Stimulated activated CD4-positive, alpha-beta T cell treated with anti-CD3 and anti-CD28 coated beads, TNF-alpha, amount 100 ng/mL, for 48 hours (primary cell): ENCODE measurements around the gene LSM3.
A peak's percentile ranks its signal among the peaks of the same experiment; 100 is the strongest.

Experiments used
- DNase-seq, 3 donors: peaks; one replicate each; pipeline ENCODE4 v3.0.0-alpha.2; 2020; ENCODE audit warnings: low read depth in 3 of 3

Gene LSM3

DNA sequence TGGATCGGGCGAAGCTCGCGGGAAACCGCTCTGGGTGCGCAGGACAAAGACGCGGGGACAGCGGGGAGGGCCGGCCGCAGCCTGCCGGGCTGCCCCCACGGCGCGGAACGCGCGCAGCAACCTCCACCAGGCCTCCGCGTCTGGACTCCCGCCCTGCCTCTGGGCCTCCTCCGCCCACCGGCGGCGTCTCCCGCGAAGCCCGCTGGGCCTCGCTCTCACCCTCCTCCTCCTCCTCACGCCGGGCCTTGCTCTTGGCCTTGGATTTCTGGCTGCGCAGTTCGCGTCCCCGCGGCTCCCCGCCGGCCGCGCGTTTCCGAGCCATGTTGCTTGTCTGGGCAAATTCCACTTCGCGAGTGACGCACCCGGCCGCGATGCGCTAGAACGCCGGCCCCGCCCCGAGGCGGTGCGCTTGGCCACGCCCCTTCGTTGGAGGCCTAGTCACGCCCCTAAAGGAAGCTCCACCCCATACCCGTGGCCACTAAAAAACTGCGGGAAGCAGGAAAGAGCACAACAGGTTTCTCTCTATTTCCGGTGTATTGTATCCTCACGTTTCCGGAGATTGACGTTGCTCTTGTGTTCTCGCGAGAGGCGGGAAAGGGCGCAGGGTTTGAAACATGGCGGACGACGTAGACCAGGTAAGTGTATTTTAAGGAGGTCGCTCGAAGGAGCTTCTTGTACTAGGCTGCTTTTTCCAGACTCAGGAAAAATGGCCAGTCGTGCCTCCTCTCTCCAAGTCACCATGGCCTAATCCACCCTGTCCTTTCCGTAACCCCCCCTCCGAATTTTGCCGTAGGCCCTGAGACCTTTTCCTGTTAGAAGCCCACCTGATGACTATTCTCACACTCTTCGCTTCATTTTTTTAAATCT, at the start of gene LSM3, which contains the start of gene XPC:
TSS of gene LSM3 (plus strand) at position 571 of the 867 bp plus-strand sequence. CDS start at position 615, 44 bp downstream.
TSS of gene XPC (minus strand) at position 355 of the 867 bp plus-strand sequence. CDS start at position 322, 33 bp downstream.
- DNase-seq: peak; percentile 89 to 94 (median 93)

DNA sequence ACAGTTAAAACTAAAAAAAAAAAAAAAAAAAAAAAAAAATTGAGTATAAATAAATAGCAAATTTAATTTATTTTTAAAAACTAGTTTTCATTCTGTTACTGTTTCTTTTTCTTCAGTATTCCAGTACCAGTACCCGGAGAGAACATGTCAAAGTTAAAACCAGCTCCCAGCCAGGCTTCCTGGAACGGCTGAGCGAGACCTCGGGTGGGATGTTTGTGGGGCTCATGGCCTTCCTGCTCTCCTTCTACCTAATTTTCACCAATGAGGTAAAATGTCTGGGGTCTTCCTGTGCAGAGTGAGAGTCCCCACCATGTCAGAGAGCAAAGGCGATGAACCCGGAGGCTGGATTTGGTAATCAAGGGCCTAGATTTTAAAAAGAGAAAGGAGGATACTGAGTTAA, 49.3 kb upstream of the LSM3 start:
- DNase-seq: no peak

DNA sequence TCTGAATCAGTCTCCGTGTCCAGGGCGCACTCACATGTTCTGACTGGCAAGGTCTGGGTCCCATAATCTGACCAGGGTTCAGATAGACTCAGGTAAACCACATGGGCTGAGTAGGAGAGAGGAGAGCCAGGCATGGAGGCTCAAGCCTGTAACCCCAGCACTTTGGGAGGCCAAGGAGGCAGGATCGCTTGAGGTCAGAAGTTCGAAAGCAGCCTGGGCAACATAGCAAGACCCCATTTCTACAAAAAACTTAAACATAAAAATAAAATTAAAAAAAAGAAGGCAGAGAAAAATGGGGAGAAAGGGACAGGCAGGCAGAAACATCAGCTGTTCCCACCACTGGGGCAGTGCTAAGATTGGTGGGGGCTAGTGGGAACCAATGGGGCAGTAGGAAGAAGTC, 48.4 kb upstream of the LSM3 start:
- no peak for DNase-seq

DNA sequence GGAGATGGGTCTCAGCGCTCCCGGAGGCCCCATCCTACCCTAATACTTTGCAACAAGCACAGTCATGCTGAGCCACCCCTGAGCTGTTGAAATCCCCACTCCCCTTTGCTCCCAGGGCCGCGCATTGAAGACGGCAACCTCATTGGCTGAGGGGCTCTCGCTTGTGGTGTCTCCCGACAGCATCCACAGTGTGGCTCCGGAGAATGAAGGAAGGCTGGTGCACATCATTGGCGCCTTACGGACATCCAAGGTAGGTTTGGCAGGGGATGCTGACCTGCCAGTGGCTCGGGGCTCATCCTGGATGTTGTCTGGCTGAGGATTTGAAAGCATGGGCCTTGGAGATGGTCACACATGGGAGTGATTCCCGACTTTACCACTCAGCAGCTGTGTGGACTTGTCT, 47.9 kb upstream of the LSM3 start:
- no peak for DNase-seq

DNA sequence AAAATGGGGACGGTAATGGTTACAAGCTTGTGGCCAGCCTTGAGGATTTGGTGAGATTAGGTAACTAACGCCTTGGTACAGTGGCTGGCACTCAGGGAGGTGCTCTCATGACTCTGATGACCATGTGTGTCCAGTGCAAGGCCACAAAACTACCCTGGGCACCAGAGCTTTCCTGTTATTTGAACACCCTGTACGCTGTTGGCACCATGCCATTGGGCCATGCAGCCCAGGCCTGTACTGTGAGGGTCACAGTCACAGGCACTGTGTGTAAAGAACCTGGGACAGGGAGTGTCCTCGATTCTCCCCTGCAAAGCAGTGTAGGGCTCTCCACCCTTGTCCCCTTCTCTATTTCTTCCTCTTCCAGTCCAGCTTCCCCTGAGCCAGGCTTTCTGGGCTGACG, 47.5 kb upstream of the LSM3 start:
- no peak for DNase-seq

DNA sequence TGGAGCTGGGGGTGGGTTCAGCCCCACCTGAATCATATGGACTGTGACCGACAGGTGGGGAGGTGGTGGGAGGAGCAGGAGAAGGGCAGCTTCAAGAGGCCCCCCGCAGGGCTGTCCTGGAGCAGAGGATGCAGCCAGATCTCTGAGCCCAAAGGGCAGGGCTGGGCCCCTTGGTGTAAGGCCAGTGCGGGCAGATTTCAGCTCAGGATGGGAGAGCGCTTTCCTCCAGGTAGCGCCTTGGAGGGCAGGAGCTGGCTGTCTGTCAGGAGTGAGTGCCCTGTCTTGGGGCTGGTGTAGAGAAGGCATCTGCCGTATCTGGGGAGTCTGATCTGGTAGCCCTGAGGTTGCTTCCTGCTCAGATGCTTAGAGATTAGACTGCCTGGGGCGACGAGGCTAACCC, 46.5 kb upstream of the LSM3 start:
- DNase-seq: no peak

DNA sequence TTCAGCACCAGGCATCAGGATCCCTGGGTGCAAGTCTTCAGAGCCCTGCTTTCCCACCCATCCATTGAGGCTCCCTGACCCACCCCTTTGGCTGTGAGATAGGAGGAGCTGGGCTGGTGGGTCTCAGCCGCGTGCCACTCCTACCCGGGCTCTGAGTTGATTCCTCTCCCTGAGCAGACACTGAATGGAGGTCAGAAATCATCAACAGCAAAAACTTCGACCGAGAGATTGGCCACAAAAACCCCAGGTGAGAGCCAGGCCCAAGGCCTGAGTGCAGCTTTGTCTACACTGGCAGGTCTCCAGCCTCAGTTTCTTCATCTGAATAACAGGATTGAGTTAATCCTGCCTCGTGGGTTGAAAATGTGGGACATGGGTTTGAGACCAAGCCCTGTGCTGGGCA, 45.9 kb upstream of the LSM3 start:
- DNase-seq: no peak

DNA sequence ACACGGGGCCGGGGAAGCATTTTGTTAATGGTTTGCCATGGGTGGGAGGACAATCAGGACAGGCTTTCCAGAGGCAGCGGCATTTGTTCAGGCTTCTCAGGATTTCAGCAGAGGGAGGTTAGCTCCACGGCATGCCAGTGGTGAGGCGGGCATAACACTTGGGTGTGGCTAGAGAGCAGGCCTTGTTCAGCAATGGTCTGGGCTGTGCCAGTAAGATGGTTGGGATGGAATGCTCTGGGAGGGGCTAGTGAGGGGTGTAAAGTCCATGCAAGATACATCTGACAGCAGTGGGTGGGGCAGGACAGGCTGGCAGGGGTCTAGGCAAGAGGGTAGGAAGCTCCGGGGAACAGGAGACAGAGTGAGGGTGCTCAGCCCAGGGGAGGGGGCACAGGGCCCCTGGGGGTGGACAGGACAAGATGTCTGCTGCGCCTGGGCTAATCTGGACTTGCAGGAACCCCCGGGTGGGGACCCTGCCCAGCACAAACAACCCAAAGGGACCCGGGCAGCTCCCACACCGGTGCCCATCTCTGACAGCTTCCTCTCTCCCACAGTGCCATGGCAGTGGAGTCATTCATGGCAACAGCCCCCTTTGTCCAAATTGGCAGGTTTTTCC, 45.3 kb upstream of the LSM3 start:
- DNase-seq: no peak

DNA sequence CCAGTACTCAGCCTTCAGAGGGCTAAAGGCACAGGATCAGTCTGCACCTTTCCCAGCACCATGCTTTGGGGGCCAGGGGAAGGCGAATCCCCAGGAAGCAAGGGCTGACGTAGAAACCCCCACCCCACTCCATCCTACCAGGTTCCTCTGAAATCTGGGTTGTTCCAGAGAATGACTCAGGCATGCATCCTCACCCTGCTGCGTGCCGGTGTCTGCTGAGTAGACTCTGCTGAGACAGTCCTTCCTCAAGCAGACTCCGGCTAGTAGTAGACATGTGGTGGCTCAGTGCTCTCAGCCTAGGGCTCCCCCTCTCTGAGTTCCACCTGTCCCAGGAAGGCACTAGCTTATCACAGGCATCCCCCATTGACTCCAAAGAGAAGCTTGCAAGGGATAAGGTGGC, 44.7 kb upstream of the LSM3 start:
- DNase-seq: no peak

DNA sequence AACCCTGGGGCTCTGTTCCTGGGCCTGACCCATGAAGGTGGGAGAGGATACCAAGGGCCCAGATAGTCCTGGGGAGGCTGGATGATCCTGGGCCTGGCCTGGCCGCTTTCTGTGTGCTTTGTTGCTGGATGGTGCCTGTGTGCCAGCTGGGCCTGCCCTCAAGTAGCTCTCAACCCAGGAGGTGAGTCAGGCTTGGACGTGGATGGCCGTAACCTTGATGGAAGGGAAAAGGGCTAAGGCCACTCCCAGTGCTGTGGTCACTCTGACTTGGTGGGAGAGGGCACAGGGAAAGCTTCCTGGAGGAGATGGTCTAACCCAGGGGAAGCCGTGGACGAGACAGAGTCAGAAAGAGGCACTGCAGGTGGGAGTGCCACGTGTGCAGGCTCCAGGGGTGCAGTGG, 44.3 kb upstream of the LSM3 start:
- DNase-seq: no peak

DNA sequence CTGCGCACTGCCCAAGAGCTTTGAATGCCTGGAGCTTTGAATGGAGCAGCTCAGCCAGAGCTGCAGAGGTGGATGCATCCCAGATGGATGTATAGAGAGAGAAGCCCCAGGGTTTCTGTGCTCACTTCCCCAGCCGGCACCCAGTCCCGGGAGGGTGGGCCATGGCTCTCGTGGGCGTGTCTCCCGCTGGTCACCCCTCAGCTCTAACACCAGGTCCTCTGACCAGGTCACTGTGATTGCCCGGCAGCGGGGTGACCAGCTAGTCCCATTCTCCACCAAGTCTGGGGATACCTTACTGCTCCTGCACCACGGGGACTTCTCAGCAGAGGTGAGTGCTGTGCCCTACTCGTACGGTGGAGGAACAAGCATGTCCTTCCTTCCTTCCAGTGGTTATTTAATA, 43.0 kb upstream of the LSM3 start:
- no peak for DNase-seq

DNA sequence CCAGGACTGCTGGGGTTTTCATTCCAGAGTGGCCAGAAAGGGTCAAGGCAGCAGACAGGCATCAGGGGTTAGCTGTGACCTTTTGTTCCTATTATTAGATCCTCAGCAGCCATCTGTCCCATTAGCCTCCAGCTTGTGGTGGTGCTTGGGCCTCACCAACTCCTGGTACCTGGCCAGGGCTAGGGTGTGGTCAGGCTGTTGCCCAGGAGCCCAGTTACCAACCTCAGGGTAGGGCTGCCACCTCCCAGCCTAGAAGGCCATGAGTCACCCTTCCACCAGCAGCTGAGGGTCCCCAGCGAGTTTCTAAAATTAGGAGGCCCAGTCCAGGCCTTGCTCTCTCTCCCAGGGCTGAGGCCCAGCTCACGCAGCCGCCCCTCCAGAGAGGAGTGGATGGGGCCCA, 41.6 kb upstream of the LSM3 start:
- no peak for DNase-seq

DNA sequence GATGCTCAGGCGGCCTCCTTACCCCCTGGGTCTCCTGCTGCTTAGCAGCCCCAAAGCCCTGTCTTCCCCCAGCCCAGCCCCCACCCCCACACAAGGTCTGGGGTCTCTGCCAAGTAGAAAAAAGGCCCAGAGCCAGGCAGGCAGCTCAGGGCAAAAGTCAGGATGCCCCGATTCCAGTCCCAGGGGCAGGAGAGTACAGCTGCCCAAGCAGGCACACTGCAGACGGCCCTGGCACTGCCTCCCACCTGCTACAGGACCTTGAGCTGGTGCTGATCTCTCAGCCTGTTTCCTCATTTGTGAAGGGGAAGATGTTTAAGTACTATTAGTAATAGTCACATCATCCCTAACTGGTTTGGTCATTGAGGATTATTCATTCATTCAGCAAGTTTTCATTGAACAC, 41.2 kb upstream of the LSM3 start:
- no peak for DNase-seq

DNA sequence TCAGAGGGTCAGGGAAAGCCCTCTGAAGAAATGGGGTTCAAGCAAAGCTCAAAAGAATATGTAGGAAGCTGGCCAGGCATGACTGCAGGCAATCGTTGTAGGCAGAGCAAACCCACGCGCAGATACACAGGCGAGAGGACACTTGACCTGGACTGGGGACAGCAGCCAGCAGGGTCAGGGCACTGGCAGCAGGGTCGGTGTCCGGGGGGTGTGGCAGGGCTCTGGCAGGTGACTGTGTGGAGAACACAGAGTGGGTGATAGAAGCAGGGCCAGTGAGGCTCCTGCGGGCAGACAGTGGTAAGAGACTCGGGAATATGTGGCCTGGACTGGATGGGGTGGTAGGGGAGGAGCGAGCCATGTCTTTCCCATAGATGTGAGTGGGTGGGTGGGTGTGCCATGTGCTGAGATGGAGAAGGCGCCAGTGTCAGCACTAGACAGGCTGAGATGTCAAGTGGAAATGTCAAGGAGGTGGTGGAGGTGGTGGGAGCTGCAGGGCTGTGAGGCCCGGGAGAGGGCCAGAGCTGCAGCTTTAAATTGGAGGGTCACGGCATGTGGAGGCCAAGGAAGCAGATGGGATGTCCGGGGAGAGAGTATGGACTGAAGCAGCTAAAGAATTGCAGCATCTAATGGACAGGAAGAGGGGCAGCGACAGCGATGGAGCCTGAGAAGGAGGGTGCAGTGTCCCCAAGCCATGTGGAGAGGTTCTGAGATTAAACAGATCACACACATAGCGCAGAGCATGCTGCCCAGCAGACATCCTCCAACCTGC, 40.3 kb upstream of the LSM3 start:
- DNase-seq: no peak

DNA sequence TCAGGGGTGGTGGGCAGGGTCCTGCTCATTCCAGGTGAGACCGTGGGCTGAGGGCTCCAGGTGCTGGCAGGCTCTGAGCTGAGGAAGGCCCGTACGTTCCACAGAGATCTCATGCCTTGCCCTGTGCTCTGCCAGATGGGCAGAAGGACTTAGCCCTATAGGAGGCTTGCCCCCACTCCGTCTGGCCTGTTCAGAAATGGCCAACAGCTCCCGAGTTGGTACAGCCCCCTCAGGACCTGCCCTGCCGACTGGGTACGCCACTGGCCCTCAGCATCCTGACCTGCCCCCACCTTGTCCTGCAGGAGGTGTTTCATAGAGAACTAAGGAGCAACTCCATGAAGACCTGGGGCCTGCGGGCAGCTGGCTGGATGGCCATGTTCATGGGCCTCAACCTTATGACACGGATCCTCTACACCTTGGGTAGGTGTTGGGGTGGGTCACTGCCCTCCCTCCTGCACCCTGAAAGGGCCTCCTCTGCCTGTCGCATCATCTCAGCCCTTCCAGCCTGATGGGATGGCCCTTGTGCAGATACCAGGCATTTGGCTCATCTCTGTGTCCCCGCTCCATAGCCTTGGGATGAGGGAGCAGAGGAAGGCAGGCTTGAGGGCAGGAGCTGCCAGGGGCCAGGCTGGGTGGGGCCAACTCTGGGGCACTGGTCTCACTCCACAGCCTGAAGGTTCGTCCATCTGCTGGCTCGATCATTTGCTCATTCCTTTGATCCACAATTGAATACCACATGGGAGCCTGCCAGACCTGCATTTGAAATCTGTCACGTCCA, 39.5 kb upstream of the LSM3 start:
- no peak for DNase-seq

DNA sequence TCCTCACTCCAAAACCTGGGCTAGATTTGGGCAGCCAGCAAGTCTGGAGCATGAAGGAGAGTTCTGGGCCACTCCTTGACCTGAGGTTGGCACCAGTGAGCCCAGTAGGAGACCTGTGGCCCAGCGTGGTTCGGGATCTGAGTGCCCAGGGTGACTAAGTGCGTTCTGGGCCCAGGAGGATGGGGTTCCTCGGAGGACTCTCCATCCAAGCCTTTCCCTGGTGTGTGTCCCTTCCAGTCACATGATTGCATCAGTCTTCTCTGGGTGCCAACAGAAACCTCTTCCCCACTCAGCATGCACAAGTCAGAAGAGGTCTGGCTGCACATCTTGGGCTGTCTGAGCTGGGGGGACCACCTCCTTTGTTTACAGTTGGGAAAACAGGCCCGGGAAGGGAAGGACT, 38.8 kb upstream of the LSM3 start:
- DNase-seq: no peak

DNA sequence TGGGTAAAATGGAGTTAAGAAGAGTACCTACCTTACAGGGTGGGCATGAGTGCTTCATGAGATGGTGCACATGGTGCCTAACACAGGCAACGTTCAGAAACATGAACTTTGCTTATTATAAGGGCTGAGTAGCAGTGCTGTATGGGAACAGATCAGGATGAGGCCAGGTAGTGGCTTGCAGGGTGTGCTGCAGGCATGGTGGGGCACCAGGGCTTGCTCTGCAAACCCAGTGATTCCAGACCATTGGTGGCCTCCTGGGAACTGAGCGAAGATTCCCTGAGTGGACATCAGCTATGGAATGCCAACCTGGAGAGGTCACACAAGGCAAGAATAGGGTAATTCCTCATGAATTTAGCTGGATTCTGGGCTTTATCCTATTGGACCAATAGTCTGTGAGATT, 37.9 kb upstream of the LSM3 start:
- no peak for DNase-seq

DNA sequence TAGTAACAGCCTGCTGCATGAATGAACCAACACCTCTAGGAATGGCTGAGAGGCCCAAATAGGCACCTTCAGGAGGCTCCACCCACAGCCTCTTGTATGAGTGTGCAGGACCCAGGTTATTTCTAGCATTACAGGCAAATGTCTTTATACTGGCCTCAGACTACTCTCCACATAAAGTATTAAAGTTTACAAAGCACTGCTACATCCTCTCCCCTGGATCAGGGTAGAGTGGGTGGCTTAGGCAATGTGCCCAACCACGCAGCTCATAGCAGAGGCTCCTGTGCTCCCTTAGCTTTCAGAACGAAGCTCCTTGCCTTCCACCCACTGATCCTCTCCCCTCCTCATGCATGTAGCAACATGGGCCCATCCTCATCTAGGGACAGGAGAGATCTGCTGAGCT, 37.5 kb upstream of the LSM3 start:
- DNase-seq: no peak

DNA sequence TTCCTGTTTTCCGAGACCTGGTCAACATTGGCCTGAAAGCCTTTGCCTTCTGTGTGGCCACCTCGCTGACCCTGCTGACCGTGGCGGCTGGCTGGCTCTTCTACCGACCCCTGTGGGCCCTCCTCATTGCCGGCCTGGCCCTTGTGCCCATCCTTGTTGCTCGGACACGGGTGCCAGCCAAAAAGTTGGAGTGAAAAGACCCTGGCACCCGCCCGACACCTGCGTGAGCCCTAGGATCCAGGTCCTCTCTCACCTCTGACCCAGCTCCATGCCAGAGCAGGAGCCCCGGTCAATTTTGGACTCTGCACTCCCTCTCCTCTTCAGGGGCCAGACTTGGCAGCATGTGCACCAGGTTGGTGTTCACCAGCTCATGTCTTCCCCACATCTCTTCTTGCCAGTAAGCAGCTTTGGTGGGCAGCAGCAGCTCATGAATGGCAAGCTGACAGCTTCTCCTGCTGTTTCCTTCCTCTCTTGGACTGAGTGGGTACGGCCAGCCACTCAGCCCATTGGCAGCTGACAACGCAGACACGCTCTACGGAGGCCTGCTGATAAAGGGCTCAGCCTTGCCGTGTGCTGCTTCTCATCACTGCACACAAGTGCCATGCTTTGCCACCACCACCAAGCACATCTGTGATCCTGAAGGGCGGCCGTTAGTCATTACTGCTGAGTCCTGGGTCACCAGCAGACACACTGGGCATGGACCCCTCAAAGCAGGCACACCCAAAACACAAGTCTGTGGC, 36.8 kb upstream of the LSM3 start:
- DNase-seq: no peak

DNA sequence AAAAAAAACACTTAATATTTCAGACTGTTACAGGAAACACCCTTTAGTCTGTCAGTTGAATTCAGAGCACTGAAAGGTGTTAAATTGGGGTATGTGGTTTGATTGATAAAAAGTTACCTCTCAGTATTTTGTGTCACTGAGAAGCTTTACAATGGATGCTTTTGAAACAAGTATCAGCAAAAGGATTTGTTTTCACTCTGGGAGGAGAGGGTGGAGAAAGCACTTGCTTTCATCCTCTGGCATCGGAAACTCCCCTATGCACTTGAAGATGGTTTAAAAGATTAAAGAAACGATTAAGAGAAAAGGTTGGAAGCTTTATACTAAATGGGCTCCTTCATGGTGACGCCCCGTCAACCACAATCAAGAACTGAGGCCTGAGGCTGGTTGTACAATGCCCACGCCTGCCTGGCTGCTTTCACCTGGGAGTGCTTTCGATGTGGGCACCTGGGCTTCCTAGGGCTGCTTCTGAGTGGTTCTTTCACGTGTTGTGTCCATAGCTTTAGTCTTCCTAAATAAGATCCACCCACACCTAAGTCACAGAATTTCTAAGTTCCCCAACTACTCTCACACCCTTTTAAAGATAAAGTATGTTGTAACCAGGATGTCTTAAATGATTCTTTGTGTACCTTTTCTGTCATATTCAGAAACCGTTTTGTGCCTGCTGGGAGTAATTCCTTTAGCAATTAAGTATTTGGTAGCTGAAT, 35.9 kb upstream of the LSM3 start:
- peak in 1 of 3 donors; percentile 21 for DNase-seq
